HG03457 (cell line): ENCODE measurements around the gene SLFN12L.
"Not testable (repeated sequence)": the region's sequence is repeated elsewhere in the genome, so short reads cannot be mapped to it uniquely, and the experiment has no call there.

Source experiments
- ATAC-seq: cut with Tn5 transposase; IDR thresholded peaks from one replicate; pipeline ENCODE4 v1.9.1; 2021; ENCODE audit warnings: moderate number of reproducible peaks; ENCODE audit not compliant: unreplicated experiment

Gene SLFN12L

GRCh38 chr17:35498448-35499178 is 38.9 kb downstream of the SLFN12L start:
- ATAC-seq, result no peak

GRCh38 chr17:35496451-35497290 is 40.8 kb downstream of the SLFN12L start:
- ATAC-seq, result no peak

GRCh38 chr17:35493040-35493439 is 44.4 kb downstream of the SLFN12L start:
- no peak for ATAC-seq

DNA sequence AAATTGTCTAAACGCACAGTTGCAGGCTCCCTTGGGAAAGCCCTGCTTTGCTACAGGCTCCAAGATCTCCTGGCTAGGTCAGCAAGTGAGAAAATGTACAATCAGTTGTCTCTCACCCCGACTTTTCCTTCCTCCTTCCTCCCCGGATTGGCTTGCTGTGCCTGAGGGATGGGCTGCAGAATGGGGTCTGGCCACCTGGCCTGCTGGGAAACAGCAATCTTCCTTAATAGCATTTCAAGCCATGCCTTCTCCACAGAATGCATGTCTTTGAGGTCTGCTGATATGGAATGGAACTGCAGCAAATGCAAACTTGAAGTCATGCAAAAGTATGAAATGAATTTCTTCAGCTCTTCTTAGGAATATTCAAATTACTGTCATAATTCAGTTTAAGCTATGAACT is 46.1 kb downstream of the SLFN12L start:
- ATAC-seq, result no peak

DNA sequence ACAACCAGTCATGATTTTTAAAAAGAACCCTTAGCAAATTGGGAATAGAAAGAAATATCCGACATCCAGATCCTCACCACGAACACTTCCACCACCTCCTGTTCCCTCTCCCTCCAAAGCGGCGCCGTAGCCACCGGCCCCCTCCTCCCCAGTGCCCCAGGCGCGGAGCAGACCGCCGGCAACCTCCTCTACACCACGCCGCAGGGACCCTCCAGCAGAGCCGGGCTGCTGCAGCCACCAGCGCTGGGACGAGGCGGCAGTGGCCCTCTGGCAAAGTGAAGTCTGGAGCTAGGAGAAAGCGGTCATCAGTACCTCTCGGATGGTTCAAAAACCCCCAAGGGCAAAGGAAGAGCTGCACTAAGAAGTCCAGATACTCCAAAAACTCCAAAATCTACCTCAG is 47.5 kb downstream of the SLFN12L start:
- ATAC-seq, result no peak

DNA sequence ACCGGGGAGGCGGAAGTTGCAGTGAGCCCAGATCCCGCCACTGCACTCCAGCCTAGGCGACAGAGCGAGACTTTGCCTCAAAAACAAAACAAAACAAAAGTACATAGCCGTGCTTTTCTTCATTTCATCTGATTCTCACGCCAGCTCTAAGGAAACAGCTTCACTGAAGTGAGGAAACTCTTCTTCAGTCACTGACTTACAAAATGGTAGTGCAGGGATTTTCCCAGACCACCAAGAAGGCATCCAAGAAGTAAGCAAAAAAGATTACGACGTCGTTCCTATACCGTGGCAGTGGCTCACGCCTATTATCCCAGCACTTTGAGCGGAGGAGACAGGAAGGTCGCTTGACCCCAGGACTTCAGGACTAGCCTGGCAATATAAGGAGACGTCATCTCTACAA is 48.5 kb downstream of the SLFN12L start:
- no peak for ATAC-seq

- ATAC-seq, result no peak
Observed at GRCh38 chr17:35486920-35487732, 50.4 kb downstream of the SLFN12L start.

DNA sequence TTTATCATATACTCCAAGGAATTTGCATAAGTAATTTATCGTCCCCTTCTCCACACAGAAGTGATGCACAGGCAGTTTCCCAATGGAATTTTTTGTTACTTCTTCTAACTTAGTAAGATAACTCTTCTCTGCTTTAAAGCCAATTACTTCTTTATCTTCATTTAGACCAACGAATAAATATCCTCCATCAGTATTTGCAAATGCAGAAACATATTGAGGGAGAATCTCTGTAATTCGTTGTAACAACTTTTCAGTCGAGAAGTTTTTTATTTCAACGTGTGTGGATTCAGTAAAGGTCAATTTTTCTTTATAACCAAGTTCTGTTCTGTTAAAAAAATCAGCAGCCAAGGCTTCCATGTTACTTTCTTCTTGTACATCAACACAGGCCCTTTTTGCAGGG is 58.2 kb downstream of the SLFN12L start:
- no peak for ATAC-seq

DNA sequence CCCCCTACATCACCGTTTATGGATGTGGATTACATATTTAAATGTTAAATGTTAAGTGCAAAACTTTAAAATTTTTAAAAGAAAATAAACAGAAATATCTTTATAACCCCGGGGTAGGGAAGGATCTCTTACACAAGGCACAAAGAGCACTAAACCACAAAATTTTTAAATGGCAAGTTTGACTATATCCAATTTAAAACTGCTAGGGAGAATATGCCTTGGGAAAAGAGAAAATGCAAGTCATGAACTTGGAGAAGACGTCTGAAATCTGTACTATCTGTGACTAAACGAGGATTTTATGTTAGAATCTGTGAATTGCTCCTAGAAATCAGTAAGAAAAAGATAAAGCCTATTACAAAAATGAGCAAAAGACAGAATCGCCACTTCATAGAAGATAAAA is 60.2 kb downstream of the SLFN12L start:
- ATAC-seq, result no peak

DNA sequence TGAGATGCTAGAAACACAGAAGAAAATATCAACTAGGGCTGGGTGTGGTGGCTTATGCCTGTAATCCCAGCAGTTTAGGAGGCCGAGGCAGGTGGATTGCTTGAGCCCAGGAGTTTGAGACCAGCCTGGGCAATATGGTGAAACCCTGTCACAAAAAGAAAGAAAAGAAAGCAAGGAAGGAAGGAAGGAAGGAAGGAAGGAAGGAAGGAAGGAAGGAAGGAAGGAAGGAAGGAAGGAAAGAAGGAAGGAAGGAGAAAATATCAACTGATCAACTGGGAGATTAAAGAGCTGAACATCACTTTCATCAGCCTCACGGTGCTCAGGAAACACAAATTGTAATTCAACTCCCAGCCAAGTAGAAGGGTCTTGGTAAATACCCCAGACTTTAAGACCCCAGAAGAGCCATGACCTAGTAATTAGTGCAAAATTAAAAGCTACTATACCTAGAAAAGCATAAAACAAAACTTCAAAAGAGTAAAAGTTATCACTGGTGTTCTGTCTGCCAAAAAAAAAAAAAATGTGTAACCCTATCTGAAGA is 61.1 kb downstream of the SLFN12L start:
- ATAC-seq, result no peak

- no peak for ATAC-seq
Observed at GRCh38 chr17:35468475-35468874, 69.0 kb downstream of the SLFN12L start.

DNA sequence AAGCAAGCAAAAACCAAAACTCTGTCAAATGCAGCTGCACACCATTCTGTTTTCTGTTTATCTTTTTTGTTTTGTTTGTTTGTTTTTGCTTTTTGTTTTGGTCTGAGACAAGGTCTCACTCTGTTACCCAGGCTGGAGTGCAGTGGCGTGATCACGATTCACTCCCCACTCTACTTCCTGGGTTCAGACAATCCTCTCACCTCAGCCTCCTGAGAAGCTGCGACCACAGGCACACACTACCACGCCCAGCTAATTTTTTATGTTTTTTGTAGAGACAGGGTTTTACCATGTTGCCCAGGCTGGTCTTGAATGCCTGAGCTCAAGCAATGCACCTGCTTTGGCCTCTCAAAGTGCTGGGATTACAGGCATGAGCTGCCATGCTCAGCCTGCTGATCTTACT is 69.7 kb downstream of the SLFN12L start:
- no peak for ATAC-seq

DNA sequence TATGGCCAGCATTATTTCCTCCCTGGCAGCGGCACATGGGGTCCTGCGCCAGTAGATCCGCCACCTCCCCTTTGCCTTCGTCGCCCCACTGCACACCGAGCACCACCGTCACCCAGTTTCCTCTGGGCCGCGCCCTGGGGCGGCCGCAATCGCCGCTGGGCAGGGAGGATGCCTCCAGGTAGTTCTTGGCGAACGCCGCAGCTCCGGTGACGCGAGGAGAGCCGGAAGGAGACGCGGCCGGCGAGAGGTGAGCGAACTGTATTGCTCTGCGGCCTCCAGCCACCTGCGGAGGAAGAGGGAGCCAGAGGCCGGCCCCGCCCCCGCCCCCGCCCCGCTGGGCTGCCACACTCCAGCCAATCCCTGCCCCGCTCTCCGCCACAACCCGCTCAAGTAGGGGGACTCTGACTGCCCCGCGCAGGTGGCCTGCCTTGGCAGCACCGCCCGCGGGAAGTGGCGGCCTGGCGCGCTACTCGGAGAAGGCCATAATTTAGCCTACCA is 77.1 kb downstream of the SLFN12L start:
- ATAC-seq, result peak; percentile 79

GRCh38 chr17:35454035-35454434 is 83.4 kb downstream of the SLFN12L start:
- ATAC-seq, result not testable (repeated sequence)

DNA sequence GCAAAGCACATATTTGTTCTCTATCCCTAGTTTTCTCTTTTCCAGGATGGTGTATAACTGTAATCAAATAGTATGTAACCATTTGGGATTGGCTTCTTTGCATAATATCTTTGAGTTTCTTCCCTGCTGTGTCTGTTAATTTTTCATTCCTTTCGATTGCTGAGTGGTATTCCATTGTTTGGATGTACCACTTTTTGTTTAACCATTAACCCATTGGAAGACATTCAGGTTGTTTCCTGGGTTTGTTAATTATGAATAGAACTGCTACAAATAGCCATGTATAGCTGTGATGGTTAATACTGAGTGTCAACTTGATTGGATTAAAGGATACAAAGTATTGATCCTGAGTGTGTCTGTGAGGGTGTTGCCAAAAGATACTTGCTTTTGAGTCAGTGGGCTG is 84.3 kb downstream of the SLFN12L start:
- ATAC-seq, result no peak

DNA sequence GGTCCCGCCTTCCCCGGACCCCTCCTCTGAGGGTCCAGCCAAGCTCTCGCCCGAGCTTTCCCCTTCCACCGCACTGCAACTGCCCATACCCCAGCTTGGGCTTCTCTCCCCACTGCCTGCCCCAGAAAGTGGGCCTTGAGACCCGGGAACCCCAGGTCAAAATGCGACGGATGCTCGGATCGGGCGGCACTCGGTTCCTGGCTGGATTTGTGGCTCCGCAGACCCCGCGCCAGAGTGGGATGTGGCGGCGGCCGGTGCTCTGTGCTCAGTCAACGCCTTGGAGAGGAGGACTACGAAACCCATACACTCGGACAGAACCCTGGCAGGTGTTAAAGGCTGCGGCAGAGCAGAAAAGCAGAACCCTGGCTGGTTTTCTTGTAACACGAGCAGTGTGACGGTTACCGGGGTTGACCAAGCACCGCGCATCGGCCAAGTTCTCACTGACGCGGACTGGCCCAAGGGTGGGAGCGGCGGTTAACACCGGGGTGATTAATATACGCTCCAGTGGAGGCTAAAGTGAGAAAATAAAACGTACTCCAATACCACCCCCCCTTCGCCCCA is 88.0 kb downstream of the SLFN12L start:
- ATAC-seq, result no peak

DNA sequence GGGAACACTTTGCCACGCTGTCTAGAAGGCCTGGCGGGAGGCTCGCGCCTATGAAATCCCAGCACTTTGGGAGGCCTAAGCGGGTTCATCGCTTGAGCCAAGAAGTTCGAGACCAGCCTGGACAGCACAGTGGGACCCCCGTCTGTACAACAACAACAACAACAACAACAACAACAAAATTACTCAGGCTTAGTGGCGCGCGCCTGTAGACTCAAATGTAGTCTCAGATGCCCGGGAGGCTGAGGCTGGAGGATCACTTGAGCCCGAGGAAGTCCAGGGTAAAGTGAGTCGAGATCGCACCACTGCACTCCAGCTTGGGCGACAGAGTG is 88.6 kb downstream of the SLFN12L start:
- no peak for ATAC-seq

DNA sequence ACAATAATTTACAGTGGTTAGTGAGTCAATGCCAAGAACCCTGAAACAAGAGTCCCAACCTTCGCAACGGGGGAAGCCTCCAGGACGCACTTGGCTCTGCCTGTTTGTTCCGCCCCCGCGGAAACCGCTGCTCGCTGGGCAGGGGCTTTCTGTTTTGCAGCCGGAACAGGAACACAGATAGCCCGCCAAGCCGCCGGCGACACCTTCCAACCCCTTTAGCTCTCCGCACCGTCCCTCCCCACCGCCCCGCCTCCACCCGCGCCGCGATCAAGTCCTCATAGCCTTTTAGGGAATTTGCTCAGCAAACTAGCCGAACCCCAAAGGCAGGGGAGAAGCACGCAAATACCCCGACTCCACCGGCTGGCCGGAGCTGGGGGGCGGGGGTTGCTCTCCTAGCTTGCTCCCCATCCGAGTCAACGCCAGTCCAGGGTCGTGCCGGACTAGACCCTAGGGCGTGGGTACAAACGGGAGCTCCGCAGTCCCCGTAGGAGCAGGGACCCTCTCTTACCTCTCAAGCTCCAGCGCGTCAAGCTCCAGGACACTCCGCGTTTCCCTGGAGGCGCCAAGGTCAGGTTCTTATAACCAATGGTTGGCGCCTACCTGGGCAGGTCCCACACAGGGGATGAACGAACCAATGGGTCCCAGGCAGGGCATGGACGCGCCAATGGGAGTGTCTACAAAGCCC is 89.1 kb downstream of the SLFN12L start, which contains the start of gene SLFN13:
SLFN13 (minus strand) TSS at position 553 of the 685 bp plus-strand sequence. CDS start 3,086 bp downstream, outside the sequence.
- peak; percentile 58 for ATAC-seq

DNA sequence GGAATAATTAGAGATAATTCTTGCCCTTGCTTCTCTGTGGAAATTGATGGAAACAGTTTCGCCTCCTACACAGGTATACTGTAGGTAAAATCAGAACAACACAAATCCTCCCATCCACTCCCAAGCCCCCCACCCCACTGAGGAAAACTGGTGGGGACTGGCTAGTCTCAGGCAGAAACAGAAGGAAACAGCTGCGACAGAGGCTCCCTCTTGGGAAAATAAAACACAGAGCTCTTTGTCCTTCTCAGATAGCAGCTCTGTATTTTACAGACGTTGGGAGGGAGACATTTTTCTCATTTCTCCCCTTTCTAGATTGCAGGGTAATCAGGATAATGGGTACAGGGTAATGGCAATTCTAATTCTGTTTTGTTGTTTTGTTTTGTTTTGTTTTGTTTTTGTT is 90.0 kb downstream of the SLFN12L start:
- no peak for ATAC-seq

DNA sequence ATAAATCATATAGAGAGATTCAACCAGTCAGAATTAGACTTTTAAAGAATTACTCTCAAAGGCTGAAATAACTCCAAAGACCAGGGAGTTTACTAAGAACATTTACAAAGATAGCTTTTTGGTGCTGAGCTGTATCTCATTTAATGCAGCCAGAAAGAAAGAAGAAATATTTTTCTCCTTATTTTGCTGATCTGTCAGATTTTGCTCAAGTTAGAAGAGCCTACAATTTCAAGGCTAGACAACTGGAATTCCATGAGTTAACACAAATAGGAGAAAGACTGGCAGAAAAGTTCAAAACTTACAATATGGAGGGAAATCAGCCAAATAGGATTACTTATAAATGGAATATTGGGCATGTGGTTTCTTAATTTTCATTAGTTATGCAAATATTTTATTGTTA is 99.0 kb downstream of the SLFN12L start:
- ATAC-seq, result no peak
